ENCODE measurements around the gene KCNK2.

- no peak for TF ChIP-seq POLR2A (IDR thresholded peaks at IDR 0.05; ENCODE audit: low read length)
- no peak for TF ChIP-seq GATA1 (IDR thresholded peaks at IDR 0.05; ENCODE audit: low read depth, low read length)
These were observed 145.7 kb downstream of the KCNK2 start for GRCh38 chr1:215228193-215228592.
